HCT116 (cell line): ENCODE data around the gene CBX8. TPM values are rescaled to one million over a fixed set of nuclear protein-coding genes. Genes with fewer than 3 reads are reported as not detected.

Experiments
- ATAC-seq: fragments of 200-7000 bp; cut with Tn5 transposase; 2 replicates; pipeline ENCODE4 v1.9.1; 2020; ENCODE audit warnings: mild to moderate bottlenecking, moderate library complexity
- BruUV-seq: library from RNA; stranded (reverse); fragments of 400-500 nt; replicated peaks from 2 replicates; lab custom pipeline; 2021; lab: Mats Ljungman, UMichigan
- CTCF ChIA-PET: fragments of 300-600 bp; sonication (Branson Sonifier 250); formaldehyde crosslinking; loops from one replicate; lab custom pipeline; 2021; ENCODE audit warnings: antibody characterized with exemption; lab: Charles Lee
- POLR2A ChIA-PET: fragments of 300-600, 350-600 bp; sonication (Branson Sonifier 250); formaldehyde crosslinking; loops from one replicate; lab custom pipeline; 2021; ENCODE audit warnings: antibody characterized with exemption; lab: Charles Lee
- RAD21 ChIA-PET, 2 experiments: fragments of 300-600 bp; sonication (Branson Sonifier 250); formaldehyde crosslinking; loops; one replicate each; lab custom pipeline; 2023; ENCODE audit warnings: low total read pairs in 2 of 2; ENCODE audit not compliant: uncharacterized antibody in 2 of 2, unreplicated experiment in 2 of 2, low non-redundant PET in 1 of 2; lab: Charles Lee
- DNase-seq: peaks from one replicate; pipeline ENCODE4 v3.0.0-alpha.2; 2010; ENCODE audit warnings: low read depth, low spot score
- H2AFZ ChIP-seq: fragments of 200-600 bp; shearing (Covaris generic), sonication (generic); 2 replicates; pipeline ENCODE4 v1.6.1; 2017; ENCODE audit warnings: low read depth, mixed run types, mixed read lengths, antibody characterized with exemption, low read length; ENCODE audit not compliant: poor library complexity, severe bottlenecking
- H3K27ac ChIP-seq: 2 replicates; pipeline ENCODE4 v1.5.1; 2012; ENCODE audit warnings: low read depth, low read length
- H3K27me3 ChIP-seq: fragments of 200-600 bp; sonication (generic); 2 replicates; pipeline ENCODE4 v1.6.1; 2016; ENCODE audit warnings: mixed run types, low read length, mixed read lengths; ENCODE audit not compliant: insufficient read depth
- H3K36me3 ChIP-seq, 2 experiments: fragments of 200-500 bp in 1 of 2; fragments of 200-600 bp in 1 of 2; sonication (Bioruptor generic) in 1 of 2; sonication (generic) in 1 of 2; 2 replicates each; pipeline versions ENCODE4 v1.5.1 to v1.6.1; 2014 to 2016; ENCODE audit warnings: low read length in 2 of 2, inconsistent platforms in 1 of 2, mixed read lengths in 1 of 2, mixed run types in 1 of 2; ENCODE audit not compliant: insufficient read depth in 2 of 2, control insufficient read depth in 1 of 2
- H3K4me1 ChIP-seq, 2 experiments: fragments of 200-600 bp in 1 of 2; sonication (generic) in 1 of 2; 2 replicates each; pipeline versions ENCODE4 v1.5.1 to v1.6.1; 2012 to 2017; ENCODE audit warnings: low read length in 2 of 2, inconsistent platforms in 1 of 2, mild to moderate bottlenecking in 1 of 2, mixed read lengths in 1 of 2, mixed run types in 1 of 2, moderate library complexity in 1 of 2; ENCODE audit not compliant: insufficient read depth in 2 of 2, control insufficient read depth in 1 of 2
- H3K4me2 ChIP-seq: fragments of 200-600 bp; sonication (generic); 2 replicates; pipeline ENCODE4 v1.6.1; 2017; ENCODE audit warnings: mixed run types, low read length, mixed read lengths
- H3K4me3 ChIP-seq, 2 experiments: fragments of 200-600 bp in 1 of 2; sonication (generic) in 1 of 2; replicated peaks in 1 of 2; 2 replicates each; pipeline ENCODE4 v1.5.1; 2011 to 2016; ENCODE audit warnings: low read length in 2 of 2, control low read depth in 1 of 2, low read depth in 1 of 2, mild to moderate bottlenecking in 1 of 2, mixed read lengths in 1 of 2, mixed run types in 1 of 2
- H3K79me2 ChIP-seq: fragments of 200-600 bp; sonication (generic); 2 replicates; pipeline ENCODE4 v1.6.1; 2017; ENCODE audit warnings: mild to moderate bottlenecking, mixed run types, low read length, moderate library complexity, mixed read lengths; ENCODE audit not compliant: insufficient read depth
- H3K9ac ChIP-seq: fragments of 200-600 bp; sonication (generic); 2 replicates; pipeline ENCODE4 v1.6.1; 2016; ENCODE audit warnings: low read length, mixed read lengths
- H3K9me2 ChIP-seq: fragments of 200-600 bp; sonication (generic), shearing (Covaris generic); 2 replicates; pipeline ENCODE4 v1.6.1; 2017; ENCODE audit warnings: mixed run types, mild to moderate bottlenecking, moderate library complexity; ENCODE audit not compliant: insufficient read depth
- H3K9me3 ChIP-seq, 2 experiments: fragments of 200-500 bp in 1 of 2; fragments of 200-600 bp in 1 of 2; sonication (Bioruptor generic) in 1 of 2; sonication (generic) in 1 of 2; 2 replicates each; pipeline ENCODE4 v1.6.1; 2014 to 2017; ENCODE audit warnings: low read length in 2 of 2, mixed read lengths in 2 of 2, inconsistent platforms in 1 of 2, low read depth in 1 of 2, mild to moderate bottlenecking in 1 of 2, mixed run types in 1 of 2, moderate library complexity in 1 of 2; ENCODE audit not compliant: control insufficient read depth in 1 of 2, insufficient read depth in 1 of 2
- H4K20me1 ChIP-seq: fragments of 200-600 bp; sonication (generic), shearing (Covaris generic); 2 replicates; pipeline ENCODE4 v1.6.1; 2017; ENCODE audit warnings: mixed run types, mild to moderate bottlenecking, moderate library complexity; ENCODE audit not compliant: insufficient read depth
- ATF3 ChIP-seq: IDR thresholded peaks from 2 replicates; pipeline ENCODE4 v1.6.1; 2012
- CBX3 ChIP-seq: IDR thresholded peaks from 2 replicates; pipeline ENCODE4 v1.6.1; 2012; ENCODE audit warnings: low read depth
- CTCF ChIP-seq, 3 experiments: fragments of 200-600 bp in 1 of 3; sonication (generic) in 1 of 3; IDR thresholded peaks in 2 of 3; conservative IDR thresholded peaks in 1 of 3; 2 replicates each; pipeline ENCODE4 v1.5.1; 2012 to 2017; ENCODE audit warnings: low read depth in 2 of 3, low read length in 2 of 3, antibody characterized with exemption in 1 of 3, borderline replicate concordance in 1 of 3, control low read depth in 1 of 3, mild to moderate bottlenecking in 1 of 3, mixed read lengths in 1 of 3, mixed run types in 1 of 3, moderate library complexity in 1 of 3; ENCODE audit not compliant: insufficient read depth in 1 of 3
- EGR1 ChIP-seq: IDR thresholded peaks from 2 replicates; pipeline ENCODE4 v1.6.1; 2012; ENCODE audit warnings: low read depth
- ELF1 ChIP-seq: IDR thresholded peaks from 2 replicates; pipeline ENCODE4 v1.6.1; 2012; ENCODE audit warnings: low read depth, borderline replicate concordance
- EZH2 ChIP-seq: fragments of 200-600 bp; sonication (generic); IDR thresholded peaks from 2 replicates; pipeline ENCODE4 v1.6.1; 2017; ENCODE audit warnings: antibody characterized with exemption, mixed run types
- FOSL1 ChIP-seq: IDR thresholded peaks from 2 replicates; pipeline ENCODE4 v1.6.1; 2012; ENCODE audit warnings: low read depth
- POLR2AphosphoS5 ChIP-seq: IDR thresholded peaks from 2 replicates; pipeline ENCODE4 v1.6.1; 2011; ENCODE audit warnings: mild to moderate bottlenecking, low read depth, low read length, moderate library complexity
- RAD21 ChIP-seq: IDR thresholded peaks from 2 replicates; pipeline ENCODE4 v1.6.1; 2012; ENCODE audit warnings: low read depth, mild to moderate bottlenecking
- REST ChIP-seq: IDR thresholded peaks from 2 replicates; pipeline ENCODE4 v1.6.1; 2012; ENCODE audit warnings: low read depth
- SIN3A ChIP-seq: IDR thresholded peaks from 2 replicates; pipeline ENCODE4 v1.6.1; 2012; ENCODE audit warnings: low read depth
- SP1 ChIP-seq: IDR thresholded peaks from 2 replicates; pipeline ENCODE4 v1.6.1; 2012; ENCODE audit warnings: low read depth
- TCF7L2 ChIP-seq: IDR thresholded peaks from 2 replicates; pipeline ENCODE4 v1.7.0; 2011; ENCODE audit warnings: borderline replicate concordance, inconsistent platforms; ENCODE audit not compliant: insufficient read depth, insufficient read length; ENCODE audit errors: extremely low read depth
- YY1 ChIP-seq: IDR thresholded peaks from 2 replicates; pipeline ENCODE4 v1.6.1; 2011; ENCODE audit warnings: low read length, low read depth, moderate library complexity, mild to moderate bottlenecking; ENCODE audit not compliant: insufficient replicate concordance; ENCODE audit errors: extremely low read depth
- ZFX ChIP-seq: fragments of 450-650 bp; IDR thresholded peaks from 2 replicates; pipeline ENCODE4 v1.6.1; 2017
- ZNF274 ChIP-seq: fragments of 200-500 bp; sonication (Bioruptor generic); IDR thresholded peaks from 2 replicates; pipeline ENCODE4 v1.6.1; 2014; ENCODE audit warnings: mild to moderate bottlenecking, low read depth, low read length, inconsistent platforms
- intact Hi-C: fragments of 100-400 bp; cut with micrococcal nuclease; formaldehyde crosslinking; loops from 2 replicates; pipeline ENCODE4 v1.10.0; 2022
- total RNA-seq: library from RNA; stranded (reverse); gene quantifications from one replicate; pipeline ENCODE4 v1.2.1, GENCODE V29; 2021; ENCODE audit not compliant: unreplicated experiment

The CBX8 gene
- total RNA-seq, 1 experiment from 2014 or later: 29.0 TPM

- Histone ChIP-seq H3K4me1 (peaks cover 29 to 41% of the 10 kb centered on the region in 2 experiments), H3K36me3 (peaks cover 10 to 18% of the 10 kb centered on the region in 2 experiments; a peak in 2 of 4 replicates), H4K20me1 (no peaks in the 10 kb centered on the region), H3K9me3 (no peaks in the 10 kb centered on the region), H3K4me3 (no peak overlapping the region), H3K27ac (peak overlapping the region; percentile 6; the same call in 1 of the 2 replicates), H2AFZ (no peak overlapping the region), H3K9ac (no peak overlapping the region), H3K9me2 (no peaks in the 10 kb centered on the region), H3K27me3 (no peaks in the 10 kb centered on the region), H3K4me2 (peak overlapping the region; percentile 10; the same call in 1 of the 2 replicates), H3K79me2 (peaks cover 18% of the 10 kb centered on the region; the same call in 1 of the 2 replicates)
- DNase-seq: no peak
- RAD21 ChIA-PET: no interaction called here
- intact Hi-C loops: no loop called here
- CTCF ChIA-PET: no interaction called here
- no TSS peak for BruUV-seq
- ATAC-seq: no peak
- POLR2A ChIA-PET: no interaction called here
- TF ChIP-seq CTCF (IDR thresholded peaks at IDR 0.05 in 2 of 3, conservative IDR thresholded peaks at IDR 0.05 in 1 of 3; ENCODE audit: borderline replicate concordance in 1 of 3, insufficient read depth in 1 of 3, low read depth in 2 of 3, low read length in 2 of 3) (no peak), SP1 (no peak), ZNF274 (no peak), POLR2AphosphoS5 (no peak), ELF1 (no peak), ATF3 (no peak), CBX3 (no peak), REST (no peak), TCF7L2 (no peak), ZFX (no peak), EZH2 (no peak), EGR1 (no peak), RAD21 (no peak), YY1 (no peak), SIN3A (no peak), FOSL1 (no peak)
Measured at GRCh38 chr17:79792984-79793923, 3.6 kb downstream of the CBX8 start.
